ENCODE data around the gene XPC. TPM values are rescaled to one million over a fixed set of nuclear protein-coding genes. Genes with fewer than 3 reads are reported as not detected.

The XPC gene
- total RNA-seq, 1 donor: 61.6 TPM

- H3K4me3 ChIP-seq (ENCODE audit: low read depth, low read length): no peak overlapping the region
- no peak for DNase-seq (ENCODE audit: low read depth)
- no peak for TF ChIP-seq CTCF (IDR thresholded peaks at IDR 0.05; ENCODE audit: insufficient read depth, low read length)
These were observed 11.4 kb downstream of the XPC start for GRCh38 chr3:14166877-14167603.

GRCh38 chr3:14162178-14162577 is 16.2 kb downstream of the XPC start:
- no peak for TF ChIP-seq CTCF (IDR thresholded peaks at IDR 0.05; ENCODE audit: insufficient read depth, low read length)
- no peak overlapping the region for H3K4me3 ChIP-seq (ENCODE audit: low read depth, low read length)
- no peak for DNase-seq (ENCODE audit: low read depth)

GRCh38 chr3:14161282-14161681 is 17.1 kb downstream of the XPC start:
- TF ChIP-seq CTCF (IDR thresholded peaks at IDR 0.05; ENCODE audit: insufficient read depth, low read length): no peak
- no peak for DNase-seq (ENCODE audit: low read depth)
- H3K4me3 ChIP-seq (ENCODE audit: low read depth, low read length): no peak overlapping the region

GRCh38 chr3:14159426-14159825 is 19.0 kb downstream of the XPC start:
- H3K4me3 ChIP-seq (ENCODE audit: low read depth, low read length): no peak overlapping the region
- TF ChIP-seq CTCF (IDR thresholded peaks at IDR 0.05; ENCODE audit: insufficient read depth, low read length): no peak
- no peak for DNase-seq (ENCODE audit: low read depth)

GRCh38 chr3:14158370-14158769 is 20.0 kb downstream of the XPC start:
- no peak for TF ChIP-seq CTCF (IDR thresholded peaks at IDR 0.05; ENCODE audit: insufficient read depth, low read length)
- no peak for DNase-seq (ENCODE audit: low read depth)
- no peak overlapping the region for H3K4me3 ChIP-seq (ENCODE audit: low read depth, low read length)

GRCh38 chr3:14157951-14158350 is 20.4 kb downstream of the XPC start:
- DNase-seq (ENCODE audit: low read depth): no peak
- no peak overlapping the region for H3K4me3 ChIP-seq (ENCODE audit: low read depth, low read length)
- no peak for TF ChIP-seq CTCF (IDR thresholded peaks at IDR 0.05; ENCODE audit: insufficient read depth, low read length)

All from fibroblast of the aortic adventitia (primary cell).